Glomerular visceral epithelial cell (primary cell): Measurements from ENCODE around the gene DNAH1.

Experiments used
- DNase-seq: peaks from one replicate; pipeline ENCODE4 v3.0.0-alpha.2; 2016; ENCODE audit errors: extremely low spot score

DNAH1 gene

DNA sequence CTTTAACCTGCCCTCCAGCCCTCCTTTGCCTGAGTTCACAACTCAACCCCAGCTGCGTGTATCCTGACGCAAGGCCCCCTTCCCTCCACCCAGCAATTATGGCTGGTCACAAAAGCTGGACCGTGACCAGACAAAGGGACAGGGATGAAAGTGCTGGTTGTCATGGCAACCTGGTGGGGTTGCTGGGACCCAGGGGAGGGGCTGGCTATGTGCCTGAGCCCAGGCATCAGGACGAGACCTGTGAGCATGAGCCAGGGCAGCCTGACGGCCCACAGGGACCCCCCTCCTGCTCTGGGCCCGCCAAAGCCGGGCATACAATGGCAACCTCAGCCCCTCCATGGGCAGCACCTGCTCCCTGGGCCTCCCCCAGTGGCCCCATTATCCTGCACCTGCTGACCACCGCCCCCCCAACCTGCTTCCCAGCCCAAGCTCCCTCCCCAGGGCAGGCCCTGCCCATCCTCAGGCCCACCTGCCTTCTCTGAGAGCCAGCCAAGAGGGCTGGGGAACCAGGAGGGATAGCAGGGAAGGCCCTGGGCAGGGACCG is 4.5 kb upstream of the DNAH1 start:
- no peak for DNase-seq

DNA sequence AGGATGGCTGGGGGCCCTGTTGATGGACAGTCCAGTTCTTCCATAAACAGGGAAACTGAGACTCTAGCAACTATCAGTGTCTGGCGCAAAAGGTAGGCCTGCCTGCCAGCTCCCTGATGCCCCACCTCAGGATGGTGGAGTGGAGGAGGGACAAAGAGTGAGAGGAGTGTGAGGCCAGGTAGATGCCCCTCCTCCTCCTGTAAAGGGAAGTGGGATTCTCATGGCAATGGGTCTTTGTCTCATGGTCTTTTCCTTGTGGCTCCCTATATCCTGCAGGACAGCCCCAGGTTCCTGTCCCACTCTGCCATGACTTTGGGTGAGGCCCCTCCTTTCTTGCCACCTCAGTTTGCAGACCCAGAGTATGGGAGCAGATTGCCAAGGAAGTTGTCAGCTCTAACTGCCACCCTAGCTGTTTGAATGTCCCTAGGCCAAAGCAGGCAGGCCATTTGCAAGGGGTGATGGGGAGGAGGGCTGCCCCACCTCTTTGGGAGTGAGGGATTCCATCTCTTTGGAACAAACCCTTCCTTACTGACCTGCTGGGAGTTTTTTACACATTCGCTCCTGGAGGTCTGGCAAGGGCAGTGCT is 2.8 kb upstream of the DNAH1 start:
- no peak for DNase-seq

DNA sequence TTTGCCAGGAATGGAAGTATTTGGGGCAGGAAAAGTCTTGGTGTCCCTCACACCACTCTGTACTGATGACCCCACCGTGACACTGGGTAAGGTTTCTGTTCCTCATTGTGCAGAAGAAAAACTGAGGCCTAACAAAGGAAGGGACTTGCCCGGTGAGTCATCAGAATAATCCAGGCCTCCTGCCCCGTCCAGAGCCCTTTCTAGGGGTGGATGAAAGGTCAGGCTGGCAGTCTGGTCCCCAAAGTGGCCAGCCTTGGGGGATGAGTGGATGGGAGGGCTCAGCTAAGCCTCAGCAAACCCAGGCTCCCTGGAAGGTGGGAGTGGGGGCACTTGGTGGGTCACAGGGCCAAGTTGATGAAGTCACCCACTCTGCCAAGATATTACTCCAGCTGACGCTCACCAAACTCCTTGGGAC is 2.3 kb upstream of the DNAH1 start:
- DNase-seq: peak; percentile 30

DNA sequence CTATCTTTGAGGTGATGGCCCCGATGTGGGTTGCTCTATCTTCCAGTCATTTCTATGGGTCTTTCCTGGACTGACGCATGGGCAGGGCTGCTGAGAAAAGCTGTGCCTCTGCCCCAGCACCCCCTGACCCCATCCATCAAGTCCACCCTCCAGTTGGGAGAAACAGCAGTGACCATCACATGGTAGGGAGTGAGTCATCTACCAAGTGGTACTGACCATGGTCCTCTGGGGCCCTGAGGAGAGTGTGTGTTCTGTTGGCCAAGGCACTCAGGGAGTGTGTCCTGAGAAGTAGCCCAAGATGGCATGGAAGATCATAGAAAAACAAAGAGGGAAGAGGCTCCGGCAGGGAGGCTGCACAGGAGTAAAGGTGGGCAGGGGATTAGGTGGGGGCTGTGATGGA is 1.6 kb upstream of the DNAH1 start:
- DNase-seq: no peak

DNA sequence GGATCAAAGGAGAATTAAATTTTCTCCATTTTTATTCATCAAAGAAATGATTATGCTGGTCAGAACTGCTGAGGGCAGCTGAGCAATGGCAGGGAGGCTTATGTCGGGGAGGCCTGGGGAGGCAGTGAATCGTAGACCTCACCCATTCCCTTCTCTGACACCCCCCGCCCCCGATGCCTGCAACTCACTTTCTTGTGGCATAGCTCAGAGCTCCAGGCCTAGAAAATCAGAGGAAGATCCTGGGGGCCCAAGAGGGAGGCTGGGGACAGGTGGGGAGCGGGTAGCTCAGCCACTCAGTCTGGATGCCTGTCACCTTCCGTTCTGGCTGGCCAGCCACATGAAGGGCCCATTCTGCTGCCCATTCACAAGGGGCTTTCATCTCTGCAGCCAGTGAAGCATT is 1.1 kb upstream of the DNAH1 start:
- DNase-seq: no peak

DNA sequence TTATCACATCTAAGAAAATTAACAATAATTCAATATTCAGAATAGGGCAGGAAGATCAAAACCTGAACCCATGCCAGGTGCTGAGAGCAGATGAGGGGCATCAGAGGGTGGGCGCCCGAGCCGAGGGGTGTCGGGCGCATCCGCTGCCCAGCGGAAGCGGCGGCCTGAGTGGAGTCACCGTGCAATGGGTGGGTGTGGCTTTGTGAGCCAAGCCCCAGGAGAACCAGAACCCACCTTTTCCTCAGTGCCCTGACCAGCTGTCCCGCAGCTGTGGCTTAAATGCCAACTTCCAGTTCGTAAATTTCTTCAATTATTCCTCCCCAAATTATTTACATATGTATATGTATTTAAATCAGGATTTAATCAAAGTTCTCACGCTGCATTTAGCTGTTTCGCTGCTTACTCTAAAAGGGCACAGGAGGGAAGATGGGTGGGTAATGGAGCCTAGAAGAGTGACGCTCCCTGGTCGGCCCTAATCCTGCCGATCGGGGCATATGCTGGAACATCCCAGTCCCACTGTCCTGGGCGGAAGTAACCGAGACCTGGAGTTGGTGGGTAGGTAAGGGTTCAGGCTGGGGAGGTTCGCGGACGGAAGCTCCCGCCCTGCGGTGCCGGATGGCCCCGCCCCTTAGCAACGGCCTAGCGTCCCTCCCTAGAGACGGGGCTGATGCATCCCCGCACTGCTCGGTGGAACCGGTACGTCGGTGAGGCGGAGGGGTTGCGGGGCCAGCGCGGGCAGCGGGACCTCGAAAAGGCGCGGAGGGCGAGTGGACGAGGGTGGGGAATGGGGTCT is 1.3 kb downstream of the DNAH1 start:
- no peak for DNase-seq

DNA sequence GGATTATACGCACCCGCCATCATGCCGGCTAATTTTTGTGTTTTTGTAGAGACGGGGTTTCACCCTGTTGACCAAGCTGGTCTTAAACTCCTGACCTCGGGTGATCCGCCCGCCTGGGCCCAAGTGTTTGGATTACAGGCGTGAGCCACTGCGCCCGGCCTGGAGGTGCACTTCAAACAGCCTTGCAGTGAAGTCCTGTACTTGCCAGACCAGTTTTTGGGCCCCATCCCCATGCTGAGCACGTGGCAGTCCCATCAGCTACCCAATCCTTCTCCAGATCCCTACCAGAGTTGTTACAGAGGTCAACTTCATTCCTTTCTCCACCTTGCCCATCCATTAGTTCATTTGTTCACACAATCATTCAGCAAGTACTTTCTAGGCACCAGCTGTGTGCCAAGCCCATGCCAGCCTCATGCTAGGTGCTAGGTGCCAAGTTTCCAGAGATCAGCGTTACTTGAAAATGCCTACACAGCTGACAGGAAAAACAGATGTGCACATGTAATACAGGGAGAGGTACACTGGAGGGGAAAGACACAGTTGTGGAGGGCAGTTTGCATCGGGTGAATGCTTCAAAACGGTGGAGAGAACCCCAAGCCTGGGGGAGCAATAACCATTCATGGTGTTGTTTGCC is 2.2 kb downstream of the DNAH1 start:
- DNase-seq: no peak

DNA sequence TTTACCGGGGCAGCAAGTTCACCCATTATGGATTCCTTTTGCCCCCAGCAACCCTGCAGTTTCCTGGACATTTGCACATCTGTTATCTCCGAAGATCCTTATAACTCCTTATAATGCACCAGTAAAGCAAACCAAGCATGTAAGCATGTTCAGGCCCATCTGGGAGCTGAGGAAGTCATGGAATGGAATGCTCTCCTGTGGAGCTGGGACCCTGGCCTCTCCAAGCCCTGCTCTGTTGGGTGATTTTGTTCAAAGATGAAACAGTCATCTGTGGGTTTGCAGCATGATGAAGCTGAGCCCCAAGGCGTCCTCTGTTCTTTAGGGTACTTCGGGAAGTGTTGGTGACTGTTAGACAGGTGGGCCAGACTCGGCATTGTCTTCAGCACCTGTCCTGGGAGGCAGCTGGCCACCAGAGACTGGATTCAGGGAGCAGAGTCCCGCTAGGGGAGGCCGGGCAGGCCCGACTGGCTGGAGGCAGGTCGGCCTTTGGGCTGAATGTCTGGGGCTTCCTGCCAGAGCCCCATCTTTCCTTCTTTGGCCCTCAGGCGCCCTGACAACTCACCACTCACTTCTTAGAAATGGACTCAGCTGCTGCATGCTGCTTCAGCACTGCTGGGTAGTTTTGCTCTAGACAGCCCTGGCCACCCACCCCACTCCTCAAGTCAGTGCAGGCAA is 3.9 kb downstream of the DNAH1 start:
- no peak for DNase-seq

DNA sequence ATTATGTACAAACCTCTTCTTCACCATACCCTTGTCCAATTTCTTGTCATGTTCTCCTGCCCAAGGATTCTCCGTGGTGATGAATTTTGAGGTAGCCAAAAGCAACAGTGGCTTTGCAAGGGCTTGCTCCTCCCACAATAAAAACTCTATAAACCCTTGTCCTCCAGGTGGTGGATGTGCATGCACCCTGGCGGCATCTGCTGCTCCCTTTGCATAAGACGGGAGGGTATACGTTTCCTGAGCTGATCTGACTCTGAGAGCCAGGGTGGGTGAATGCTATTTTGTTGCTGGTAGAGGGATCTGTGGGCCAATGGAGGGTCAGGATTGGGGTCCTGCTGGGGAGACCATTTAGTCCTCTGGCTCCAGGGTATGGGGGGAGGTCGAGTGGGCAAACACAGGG is 5.4 kb downstream of the DNAH1 start:
- DNase-seq: no peak

DNA sequence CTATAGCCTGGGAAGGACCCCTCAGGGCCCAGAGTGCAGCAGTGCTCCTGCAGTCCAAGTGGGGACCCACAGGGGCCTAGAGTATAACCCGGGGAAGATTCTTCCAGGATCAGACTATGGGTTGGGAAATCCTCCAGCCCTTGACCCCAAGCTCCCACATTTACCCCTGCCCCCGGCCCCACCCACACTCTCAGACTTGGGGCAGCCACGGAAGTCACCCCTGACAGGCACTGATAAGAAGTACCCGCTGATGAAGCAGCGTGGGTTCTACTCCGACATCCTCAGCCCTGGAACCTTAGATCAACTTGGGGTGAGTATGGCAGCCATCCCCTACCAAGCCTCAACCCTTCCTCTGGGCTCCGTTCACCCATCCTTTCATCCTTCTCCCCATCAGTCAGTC is 6.3 kb downstream of the DNAH1 start:
- no peak for DNase-seq

DNA sequence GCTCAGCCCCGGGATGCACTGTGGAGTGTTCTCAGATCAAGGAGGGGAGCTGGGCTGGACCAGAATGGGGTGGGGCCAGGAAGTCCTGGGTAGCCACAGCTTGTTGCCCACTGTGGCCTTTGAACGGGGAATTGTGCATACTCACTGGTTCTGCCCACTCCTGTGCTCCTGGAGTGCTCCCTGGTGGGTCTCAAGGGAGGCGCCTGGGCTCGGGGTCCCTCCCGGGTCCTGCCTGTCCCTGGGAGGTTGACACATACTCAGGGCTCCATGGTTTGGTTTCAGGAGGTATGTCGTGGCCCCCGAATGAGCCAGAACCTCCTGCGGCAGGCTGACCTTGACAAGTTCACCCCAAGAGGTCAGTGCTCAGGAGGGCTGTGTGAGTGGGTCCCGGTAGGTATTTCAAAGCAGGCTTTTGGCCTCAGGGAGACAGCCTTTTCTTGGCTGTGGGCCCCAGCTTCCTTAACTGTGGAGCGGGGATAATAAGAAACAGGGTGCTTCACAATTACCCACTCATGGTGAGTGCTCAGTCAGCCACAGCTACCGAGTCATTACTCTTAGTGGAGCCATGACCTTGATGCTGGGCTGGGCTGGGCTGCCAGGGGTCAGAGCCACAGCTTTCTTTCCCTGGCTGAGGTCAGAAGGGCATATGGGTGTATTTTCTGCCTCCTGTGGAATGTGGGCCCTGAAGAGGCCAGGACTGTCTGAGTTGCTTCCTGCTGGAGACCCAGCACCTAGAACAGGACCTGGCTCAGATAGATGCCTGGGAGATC is 7.6 kb downstream of the DNAH1 start:
- peak; percentile 16 for DNase-seq

DNA sequence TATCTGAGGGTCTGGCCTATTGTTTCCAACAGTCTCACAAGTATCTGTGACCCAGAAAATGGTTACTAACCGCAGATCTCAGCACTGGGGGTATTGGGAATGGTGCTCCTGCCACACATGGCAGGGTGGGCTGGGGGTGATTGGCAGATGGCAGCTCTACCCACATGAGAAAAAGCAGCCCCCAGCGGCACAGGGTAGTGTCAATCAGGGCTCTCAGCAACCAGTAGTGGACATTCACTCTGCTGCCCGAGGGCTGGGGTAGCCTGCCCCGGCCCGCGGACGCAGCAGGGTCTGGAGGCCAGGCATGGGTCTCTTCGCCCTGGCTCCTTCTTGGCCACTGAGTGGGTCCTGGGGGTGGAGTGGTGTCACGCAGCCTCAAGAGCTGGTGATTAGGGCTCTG is 8.6 kb downstream of the DNAH1 start:
- no peak for DNase-seq

DNA sequence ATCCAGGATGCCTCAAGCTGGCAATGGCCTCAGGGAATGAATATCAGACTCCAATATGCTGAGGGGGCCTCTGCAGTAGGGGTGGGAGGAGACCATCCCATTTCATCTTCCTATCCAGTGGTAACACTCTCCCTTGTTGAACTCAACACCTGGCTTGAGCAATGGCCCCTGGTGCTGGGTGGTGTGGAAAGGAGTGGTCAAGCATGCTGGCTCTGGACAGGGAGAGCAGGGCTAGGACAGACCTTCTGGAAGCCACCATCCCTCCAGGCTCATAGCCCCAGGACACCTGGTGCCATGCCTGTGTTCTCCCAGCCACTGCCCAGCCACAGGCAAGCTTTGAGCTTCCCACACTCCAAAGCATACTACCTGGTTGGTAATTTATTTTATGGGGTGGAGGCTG is 9.6 kb downstream of the DNAH1 start:
- no peak for DNase-seq

DNA sequence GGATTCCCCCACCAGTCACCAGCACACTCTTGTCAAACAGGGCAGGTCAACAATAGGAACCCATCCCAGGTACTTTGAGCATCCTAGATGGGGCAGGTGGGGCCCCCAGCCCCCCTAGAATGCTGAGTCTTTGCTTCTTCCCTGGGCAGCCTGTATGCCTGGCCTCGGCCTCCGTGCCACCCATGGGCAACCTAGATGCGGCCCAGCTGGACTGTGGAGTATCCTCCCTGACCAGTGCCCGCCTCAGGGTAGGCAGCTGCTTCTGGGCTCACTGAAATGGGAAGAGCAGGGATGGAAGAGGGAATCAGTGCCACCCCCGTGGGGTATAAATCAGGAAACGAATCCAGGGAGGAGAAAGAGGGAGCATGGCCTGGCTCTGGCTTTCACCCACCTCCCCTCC is 10.9 kb downstream of the DNAH1 start:
- DNase-seq: no peak

DNA sequence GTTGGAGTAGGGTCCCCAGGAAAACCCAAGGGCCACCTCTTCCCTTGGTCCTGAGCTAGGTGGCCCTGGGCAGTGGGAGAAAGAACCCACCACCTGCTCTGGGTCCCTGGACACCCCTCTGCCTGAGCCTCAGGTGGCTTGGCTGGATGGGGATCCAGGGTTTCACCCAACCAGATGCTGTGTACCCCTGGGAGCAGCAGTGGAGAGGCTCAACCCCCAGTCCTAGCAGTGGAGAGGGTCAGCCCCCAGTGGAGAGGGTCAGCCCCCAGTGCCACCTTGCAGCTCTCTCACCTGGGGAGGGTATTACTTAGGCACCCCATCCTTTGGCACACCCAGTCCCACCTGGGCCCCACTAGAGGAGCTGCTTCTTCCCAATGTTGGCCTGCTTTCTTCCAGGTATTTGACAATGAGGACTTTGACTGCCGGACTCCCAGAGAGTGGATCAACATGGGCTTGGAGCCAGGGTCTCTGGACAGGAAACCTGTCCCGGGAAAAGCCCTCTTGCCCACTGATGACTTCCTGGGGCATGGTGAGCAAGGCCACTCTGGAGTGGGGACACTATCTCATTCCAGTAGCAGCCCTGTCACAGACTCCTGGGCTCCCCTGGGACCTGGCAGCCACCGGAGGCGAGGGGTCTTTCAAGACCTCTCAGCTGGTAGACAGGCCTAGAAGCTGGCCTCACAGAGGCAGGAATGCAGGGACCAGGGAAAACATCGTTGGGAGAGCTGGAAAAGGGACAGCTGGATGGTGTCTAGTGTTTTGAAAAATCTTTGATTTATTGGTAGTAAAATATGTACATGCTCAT is 11.6 kb downstream of the DNAH1 start:
- no peak for DNase-seq

DNA sequence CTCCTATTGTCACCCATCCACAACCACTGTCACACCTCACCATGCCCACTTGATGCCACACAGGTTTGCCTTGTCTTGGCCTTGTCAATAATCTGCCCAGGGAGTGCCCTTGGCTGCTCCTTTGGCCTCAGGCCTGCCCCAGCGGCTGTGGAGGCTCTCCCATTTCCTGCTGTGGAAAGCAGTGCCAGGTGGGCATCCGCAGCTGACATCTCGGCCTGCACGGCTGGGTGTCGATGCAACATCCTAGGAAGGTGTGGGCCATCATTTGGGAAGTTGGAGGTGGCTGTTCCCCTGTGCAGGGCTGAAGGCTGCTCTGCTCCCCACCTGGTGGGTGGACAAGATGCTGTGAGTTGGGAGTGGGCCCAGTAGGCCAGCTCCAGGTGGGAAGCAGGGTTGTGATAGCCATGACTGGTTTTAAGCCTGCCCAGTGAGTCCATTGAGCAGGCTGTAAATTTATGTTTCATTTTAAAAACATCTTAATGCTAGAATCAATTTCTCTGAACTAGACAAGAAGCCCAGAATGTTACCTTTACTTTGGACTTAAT is 12.5 kb downstream of the DNAH1 start:
- DNase-seq: no peak

DNA sequence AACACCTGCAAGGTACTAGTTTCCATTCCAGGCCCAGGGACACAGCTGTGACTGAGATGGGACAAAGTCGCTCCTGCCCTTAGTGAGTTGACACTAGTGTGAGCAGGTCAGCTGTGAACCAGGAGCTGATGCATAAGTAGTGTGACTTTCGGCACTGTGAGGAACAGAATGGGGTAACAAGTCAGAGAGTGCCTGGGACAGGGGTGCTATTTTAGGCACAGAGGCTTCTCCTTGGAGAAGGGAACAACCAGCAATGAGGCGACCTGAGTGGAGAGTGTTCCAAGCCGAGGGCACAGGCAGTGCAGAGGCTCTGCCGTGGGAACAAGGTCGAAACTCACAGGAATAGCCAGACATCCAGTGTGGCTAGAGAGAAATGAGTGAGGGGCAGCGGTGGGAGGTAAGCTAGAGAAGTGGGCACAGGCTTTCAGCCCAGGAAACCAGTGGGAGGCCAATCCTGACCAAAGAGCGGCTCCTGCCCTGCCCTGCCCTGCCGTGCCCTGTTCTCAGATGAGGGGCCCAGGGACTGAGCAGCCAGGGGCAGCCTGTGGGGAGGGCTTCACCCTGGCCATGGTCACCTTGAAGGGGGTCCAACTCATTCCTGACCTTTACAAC is 14.2 kb downstream of the DNAH1 start:
- no peak for DNase-seq

DNA sequence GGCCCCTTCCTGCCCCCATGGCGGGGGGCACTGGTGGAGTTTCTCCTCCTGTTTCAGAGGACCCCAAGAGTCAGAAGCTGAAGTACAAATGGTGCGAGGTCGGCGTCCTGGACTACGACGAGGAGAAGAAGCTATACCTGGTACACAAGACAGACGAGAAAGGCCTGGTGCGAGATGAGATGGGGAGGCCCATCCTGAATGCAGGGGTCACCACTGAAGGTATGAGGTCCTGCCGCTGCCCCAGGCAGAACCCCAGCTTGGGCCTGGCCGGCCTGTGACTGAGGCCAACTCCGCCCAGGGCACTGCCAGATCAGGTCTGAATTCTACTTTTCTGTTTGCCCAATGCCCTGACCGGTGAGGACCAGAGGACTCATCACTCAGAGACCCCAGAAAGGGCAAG is 15.0 kb downstream of the DNAH1 start:
- no peak for DNase-seq

DNA sequence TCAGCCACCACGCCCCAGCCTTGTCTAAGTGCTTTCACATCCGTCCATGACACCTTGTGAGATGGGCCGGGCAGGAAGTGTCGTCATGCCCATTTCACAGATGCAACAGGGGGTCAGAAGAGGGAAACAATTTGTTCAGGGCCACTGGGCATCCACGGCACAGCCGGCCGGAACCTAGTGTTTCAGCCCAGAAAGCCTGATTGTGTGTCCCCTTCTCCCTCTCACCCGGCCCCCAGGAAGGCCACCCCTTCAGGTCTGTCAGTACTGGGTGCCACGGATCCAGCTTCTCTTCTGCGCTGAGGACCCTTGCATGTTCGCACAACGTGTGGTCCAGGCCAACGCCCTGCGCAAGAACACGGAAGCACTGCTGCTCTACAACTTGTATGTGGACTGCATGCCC is 15.8 kb downstream of the DNAH1 start:
- DNase-seq: no peak
